ENCODE data around the gene MAN1A2.

DNA sequence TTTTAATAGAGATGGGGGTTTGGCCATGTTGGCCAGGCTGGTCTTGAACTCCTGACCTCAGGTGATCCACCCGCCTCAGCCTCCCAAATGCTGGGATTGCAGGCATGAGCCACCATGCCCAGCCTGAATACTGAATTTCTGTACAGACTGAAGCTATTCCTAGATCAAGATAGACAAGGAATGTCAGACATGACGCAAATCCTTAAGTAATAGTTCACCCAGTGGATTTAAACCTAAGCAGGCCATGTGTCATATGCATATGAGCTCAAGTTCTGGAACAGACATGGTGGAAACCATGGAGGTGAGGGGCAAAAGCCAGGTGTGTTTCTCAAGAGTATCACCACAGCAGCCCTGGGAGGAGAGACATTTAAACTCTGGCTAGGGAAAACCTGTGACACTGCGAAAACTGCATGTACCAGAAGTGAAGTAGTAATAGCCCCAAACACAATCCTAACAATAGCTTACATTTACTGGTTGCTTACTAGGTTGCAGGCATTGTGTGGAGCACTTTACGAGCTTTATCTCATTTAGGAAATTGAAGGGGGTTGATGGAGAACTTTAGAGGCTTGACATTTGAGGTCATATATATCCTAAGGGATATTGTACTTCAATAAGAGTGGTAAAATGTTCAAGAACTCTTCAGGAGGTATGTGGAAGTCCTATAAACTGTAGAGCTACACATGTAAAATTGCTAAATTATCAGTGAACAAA lies 31.7 kb upstream of the MAN1A2 start:
- TF ChIP-seq, protein P1, sequence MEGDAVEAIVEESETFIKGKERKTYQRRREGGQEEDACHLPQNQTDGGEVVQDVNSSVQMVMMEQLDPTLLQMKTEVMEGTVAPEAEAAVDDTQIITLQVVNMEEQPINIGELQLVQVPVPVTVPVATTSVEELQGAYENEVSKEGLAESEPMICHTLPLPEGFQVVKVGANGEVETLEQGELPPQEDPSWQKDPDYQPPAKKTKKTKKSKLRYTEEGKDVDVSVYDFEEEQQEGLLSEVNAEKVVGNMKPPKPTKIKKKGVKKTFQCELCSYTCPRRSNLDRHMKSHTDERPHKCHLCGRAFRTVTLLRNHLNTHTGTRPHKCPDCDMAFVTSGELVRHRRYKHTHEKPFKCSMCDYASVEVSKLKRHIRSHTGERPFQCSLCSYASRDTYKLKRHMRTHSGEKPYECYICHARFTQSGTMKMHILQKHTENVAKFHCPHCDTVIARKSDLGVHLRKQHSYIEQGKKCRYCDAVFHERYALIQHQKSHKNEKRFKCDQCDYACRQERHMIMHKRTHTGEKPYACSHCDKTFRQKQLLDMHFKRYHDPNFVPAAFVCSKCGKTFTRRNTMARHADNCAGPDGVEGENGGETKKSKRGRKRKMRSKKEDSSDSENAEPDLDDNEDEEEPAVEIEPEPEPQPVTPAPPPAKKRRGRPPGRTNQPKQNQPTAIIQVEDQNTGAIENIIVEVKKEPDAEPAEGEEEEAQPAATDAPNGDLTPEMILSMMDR (IDR thresholded peaks at IDR 0.05): no peak
- TF ChIP-seq POLR2A (IDR thresholded peaks at IDR 0.05): no peak
- no peak for TF ChIP-seq EP300 (IDR thresholded peaks at IDR 0.05)
- no peak for TF ChIP-seq POLR2AphosphoS5 (IDR thresholded peaks at IDR 0.05)
